ENCODE measurements around the gene DTX2.
"Not testable (repeated sequence)": the region's sequence is repeated elsewhere in the genome, so short reads cannot be mapped to it uniquely, and the experiment has no call there.

Gene DTX2

GRCh38 chr7:76437873-76438272, 23.6 kb upstream of the DTX2 start:
- H3K4me1 ChIP-seq (ENCODE audit: insufficient read depth, low read length, poor library complexity, severe bottlenecking); H3K79me2 ChIP-seq (ENCODE audit: insufficient read depth, low read length); H3K9me2 ChIP-seq (replicated peaks; ENCODE audit: low read depth, low read length); H4K20me1 ChIP-seq (ENCODE audit: insufficient read depth, low read length, poor library complexity, severe bottlenecking); H3K9ac ChIP-seq (ENCODE audit: low read depth, low read length, poor library complexity, severe bottlenecking); H3K4me2 ChIP-seq (ENCODE audit: low read depth, low read length, poor library complexity, severe bottlenecking); H3F3A ChIP-seq (ENCODE audit: low read depth); H3K27me3 ChIP-seq (ENCODE audit: insufficient read depth, low read length, poor library complexity, severe bottlenecking); H2AFZ ChIP-seq (ENCODE audit: low read length); H3K9me3 ChIP-seq (ENCODE audit: insufficient read depth, low read depth, low read length); H3K36me3 ChIP-seq (ENCODE audit: insufficient read depth, low read length); H3K4me3 ChIP-seq (ENCODE audit: low read length, poor library complexity, severe bottlenecking): not testable (repeated sequence)
- TF ChIP-seq CTCF (conservative IDR thresholded peaks at IDR 0.05; ENCODE audit: low read length): peak; percentile 54

GRCh38 chr7:76439120-76439888, 22.2 kb upstream of the DTX2 start:
- not testable (repeated sequence) for H3K9me2 ChIP-seq (replicated peaks; ENCODE audit: low read depth, low read length); H3K79me2 ChIP-seq (ENCODE audit: insufficient read depth, low read length)

GRCh38 chr7:76440404-76440803, 21.1 kb upstream of the DTX2 start:
- not testable (repeated sequence) for H3K4me1 ChIP-seq (ENCODE audit: insufficient read depth, low read length, poor library complexity, severe bottlenecking); H4K20me1 ChIP-seq (ENCODE audit: insufficient read depth, low read length, poor library complexity, severe bottlenecking); H3K4me3 ChIP-seq (ENCODE audit: low read length, poor library complexity, severe bottlenecking); H3F3A ChIP-seq (ENCODE audit: low read depth); H3K4me2 ChIP-seq (ENCODE audit: low read depth, low read length, poor library complexity, severe bottlenecking); H3K27me3 ChIP-seq (ENCODE audit: insufficient read depth, low read length, poor library complexity, severe bottlenecking); H3K36me3 ChIP-seq (ENCODE audit: insufficient read depth, low read length); H3K9me3 ChIP-seq (ENCODE audit: insufficient read depth, low read depth, low read length); H2AFZ ChIP-seq (ENCODE audit: low read length); H3K9ac ChIP-seq (ENCODE audit: low read depth, low read length, poor library complexity, severe bottlenecking); H3K9me2 ChIP-seq (replicated peaks; ENCODE audit: low read depth, low read length); H3K79me2 ChIP-seq (ENCODE audit: insufficient read depth, low read length)

More at GRCh38 chr7:76439120-76439888, 22.2 kb upstream of the DTX2 start:
- H3K4me1 ChIP-seq (ENCODE audit: insufficient read depth, low read length, poor library complexity, severe bottlenecking); H3K4me2 ChIP-seq (ENCODE audit: low read depth, low read length, poor library complexity, severe bottlenecking); H4K20me1 ChIP-seq (ENCODE audit: insufficient read depth, low read length, poor library complexity, severe bottlenecking); H3K9ac ChIP-seq (ENCODE audit: low read depth, low read length, poor library complexity, severe bottlenecking); H3K4me3 ChIP-seq (ENCODE audit: low read length, poor library complexity, severe bottlenecking); H2AFZ ChIP-seq (ENCODE audit: low read length); H3K9me3 ChIP-seq (ENCODE audit: insufficient read depth, low read depth, low read length); H3K27me3 ChIP-seq (ENCODE audit: insufficient read depth, low read length, poor library complexity, severe bottlenecking); H3F3A ChIP-seq (ENCODE audit: low read depth); H3K36me3 ChIP-seq (ENCODE audit: insufficient read depth, low read length): not testable (repeated sequence)

GRCh38 chr7:76441792-76442191, 19.7 kb upstream of the DTX2 start:
- not testable (repeated sequence) for H3K36me3 ChIP-seq (ENCODE audit: insufficient read depth, low read length); H3K27me3 ChIP-seq (ENCODE audit: insufficient read depth, low read length, poor library complexity, severe bottlenecking); H4K20me1 ChIP-seq (ENCODE audit: insufficient read depth, low read length, poor library complexity, severe bottlenecking); H3K4me2 ChIP-seq (ENCODE audit: low read depth, low read length, poor library complexity, severe bottlenecking); H3K4me1 ChIP-seq (ENCODE audit: insufficient read depth, low read length, poor library complexity, severe bottlenecking); H3K9me2 ChIP-seq (replicated peaks; ENCODE audit: low read depth, low read length); H3K79me2 ChIP-seq (ENCODE audit: insufficient read depth, low read length); H3K9me3 ChIP-seq (ENCODE audit: insufficient read depth, low read depth, low read length); H3F3A ChIP-seq (ENCODE audit: low read depth); H3K4me3 ChIP-seq (ENCODE audit: low read length, poor library complexity, severe bottlenecking); H3K9ac ChIP-seq (ENCODE audit: low read depth, low read length, poor library complexity, severe bottlenecking); H2AFZ ChIP-seq (ENCODE audit: low read length)

- H3K9ac ChIP-seq (ENCODE audit: low read depth, low read length, poor library complexity, severe bottlenecking); H4K20me1 ChIP-seq (ENCODE audit: insufficient read depth, low read length, poor library complexity, severe bottlenecking); H3K4me2 ChIP-seq (ENCODE audit: low read depth, low read length, poor library complexity, severe bottlenecking); H3K4me1 ChIP-seq (ENCODE audit: insufficient read depth, low read length, poor library complexity, severe bottlenecking); H3K9me2 ChIP-seq (replicated peaks; ENCODE audit: low read depth, low read length); H3F3A ChIP-seq (ENCODE audit: low read depth); H3K9me3 ChIP-seq (ENCODE audit: insufficient read depth, low read depth, low read length); H3K79me2 ChIP-seq (ENCODE audit: insufficient read depth, low read length); H2AFZ ChIP-seq (ENCODE audit: low read length); H3K36me3 ChIP-seq (ENCODE audit: insufficient read depth, low read length); H3K27me3 ChIP-seq (ENCODE audit: insufficient read depth, low read length, poor library complexity, severe bottlenecking); H3K4me3 ChIP-seq (ENCODE audit: low read length, poor library complexity, severe bottlenecking): not testable (repeated sequence)
These were observed 18.7 kb upstream of the DTX2 start for GRCh38 chr7:76442664-76443446.

- H3K27me3 ChIP-seq (ENCODE audit: insufficient read depth, low read length, poor library complexity, severe bottlenecking); H3K4me2 ChIP-seq (ENCODE audit: low read depth, low read length, poor library complexity, severe bottlenecking); H3K9me3 ChIP-seq (ENCODE audit: insufficient read depth, low read depth, low read length): not testable (repeated sequence)
These were observed 17.7 kb upstream of the DTX2 start for GRCh38 chr7:76443846-76444245.

More at GRCh38 chr7:76443846-76444245, 17.7 kb upstream of the DTX2 start:
- H3K9me2 ChIP-seq (replicated peaks; ENCODE audit: low read depth, low read length); H3K4me1 ChIP-seq (ENCODE audit: insufficient read depth, low read length, poor library complexity, severe bottlenecking); H3F3A ChIP-seq (ENCODE audit: low read depth); H3K9ac ChIP-seq (ENCODE audit: low read depth, low read length, poor library complexity, severe bottlenecking); H4K20me1 ChIP-seq (ENCODE audit: insufficient read depth, low read length, poor library complexity, severe bottlenecking); H3K79me2 ChIP-seq (ENCODE audit: insufficient read depth, low read length); H2AFZ ChIP-seq (ENCODE audit: low read length); H3K36me3 ChIP-seq (ENCODE audit: insufficient read depth, low read length); H3K4me3 ChIP-seq (ENCODE audit: low read length, poor library complexity, severe bottlenecking): not testable (repeated sequence)

All from Loucy (cell line).